NCI-H748 (cell line): ENCODE data around the gene USP16.

Experiments
- DNase-seq: peaks from one replicate; lab custom pipeline; 2025; ENCODE audit not compliant: unreplicated experiment; lab: John Stamatoyannopoulos, UW

USP16 gene

GRCh38 chr21:29082046-29082815, 57.8 kb downstream of the USP16 start:
- DNase-seq: peak; percentile 3

GRCh38 chr21:29083306-29083705, 58.8 kb downstream of the USP16 start:
- DNase-seq: no peak

GRCh38 chr21:29084372-29084771, 59.9 kb downstream of the USP16 start:
- no peak for DNase-seq

GRCh38 chr21:29085106-29085752, 60.8 kb downstream of the USP16 start:
- DNase-seq: no peak

GRCh38 chr21:29091033-29091432, 66.6 kb downstream of the USP16 start:
- DNase-seq: no peak

- no peak for DNase-seq
Measured at GRCh38 chr21:29092102-29092959, 67.9 kb downstream of the USP16 start.

- no peak for DNase-seq
Measured at GRCh38 chr21:29096218-29097015, 71.9 kb downstream of the USP16 start.

- no peak for DNase-seq
Measured at GRCh38 chr21:29098156-29098555, 73.7 kb downstream of the USP16 start.

GRCh38 chr21:29102791-29103257, 78.4 kb downstream of the USP16 start:
- DNase-seq: no peak
